ENCODE measurements around the gene WDSUB1.

Gene WDSUB1

GRCh38 chr2:159225025-159226016 is 61.2 kb downstream of the WDSUB1 start:
- H3K4me3 ChIP-seq (ENCODE audit: low read depth, low read length): no peak overlapping the region
- no peak for TF ChIP-seq CTCF (conservative IDR thresholded peaks at IDR 0.05; ENCODE audit: low read depth, low read length)
- DNase-seq (ENCODE audit: low read depth): peak; percentile 26

GRCh38 chr2:159224061-159224813 is 62.3 kb downstream of the WDSUB1 start:
- no peak overlapping the region for H3K4me3 ChIP-seq (ENCODE audit: low read depth, low read length)
- DNase-seq (ENCODE audit: low read depth): no peak
- TF ChIP-seq CTCF (conservative IDR thresholded peaks at IDR 0.05; ENCODE audit: low read depth, low read length): no peak

- DNase-seq (ENCODE audit: low read depth): no peak
- no peak for TF ChIP-seq CTCF (conservative IDR thresholded peaks at IDR 0.05; ENCODE audit: low read depth, low read length)
- H3K4me3 ChIP-seq (ENCODE audit: low read depth, low read length): no peak overlapping the region
Observed at GRCh38 chr2:159219394-159219998, 67.0 kb downstream of the WDSUB1 start.

- DNase-seq (ENCODE audit: low read depth): no peak
- H3K4me3 ChIP-seq (ENCODE audit: low read depth, low read length): no peak overlapping the region
- no peak for TF ChIP-seq CTCF (conservative IDR thresholded peaks at IDR 0.05; ENCODE audit: low read depth, low read length)
Observed at GRCh38 chr2:159218389-159218788, 68.1 kb downstream of the WDSUB1 start.

GRCh38 chr2:159217676-159218075 is 68.8 kb downstream of the WDSUB1 start:
- H3K4me3 ChIP-seq (ENCODE audit: low read depth, low read length): no peak overlapping the region
- no peak for TF ChIP-seq CTCF (conservative IDR thresholded peaks at IDR 0.05; ENCODE audit: low read depth, low read length)
- DNase-seq (ENCODE audit: low read depth): no peak

- DNase-seq (ENCODE audit: low read depth): no peak
- TF ChIP-seq CTCF (conservative IDR thresholded peaks at IDR 0.05; ENCODE audit: low read depth, low read length): no peak
- H3K4me3 ChIP-seq (ENCODE audit: low read depth, low read length): no peak overlapping the region
Observed at GRCh38 chr2:159215116-159215515, 71.4 kb downstream of the WDSUB1 start.

Measured in choroid plexus epithelial cell (primary cell).